GM04504 (cell line): Measurements from ENCODE around the gene ZMYND8.

Experiments
- DNase-seq: peaks from one replicate; pipeline ENCODE4 v3.0.0-alpha.2; 2012; ENCODE audit warnings: low read depth

ZMYND8 gene

DNA sequence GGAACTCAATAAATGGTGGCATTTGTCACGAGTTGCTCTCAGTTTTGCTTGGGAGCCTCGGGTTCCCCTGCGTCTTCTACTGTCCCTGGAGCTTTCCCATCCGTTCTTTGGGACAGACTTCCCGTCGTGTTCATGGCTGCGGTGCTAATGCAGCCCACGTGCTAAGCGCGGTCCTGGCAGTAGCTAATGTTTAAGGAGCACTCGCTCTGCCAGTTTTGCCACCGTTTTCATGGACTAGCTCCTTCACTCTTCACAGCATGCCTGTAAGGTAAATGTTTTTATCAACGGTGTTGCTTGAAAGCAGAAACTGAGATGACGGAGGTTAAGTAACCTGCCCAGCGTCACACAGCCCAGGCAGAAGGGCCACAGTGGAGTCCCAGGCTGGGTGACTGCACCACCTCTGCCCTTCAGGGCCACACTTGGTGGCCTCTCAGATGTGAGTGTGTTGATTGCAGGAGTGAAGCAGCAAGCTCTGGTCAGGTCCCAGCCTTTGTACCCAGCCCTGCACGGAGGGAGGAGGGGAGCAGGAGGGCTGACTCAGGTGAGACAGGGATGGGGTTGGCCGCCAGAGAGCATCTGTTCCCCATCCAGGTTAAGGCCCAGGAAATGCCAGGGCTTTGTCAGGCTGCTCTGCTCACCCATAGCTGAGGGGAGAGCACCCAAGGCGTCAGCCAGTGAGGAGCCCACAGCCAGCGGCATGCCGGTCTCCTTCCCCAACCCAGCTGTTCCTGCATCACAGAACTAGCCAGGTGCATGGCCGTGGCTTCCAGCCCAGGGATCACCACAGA lies 181.8 kb downstream of the ZMYND8 start:
- no peak for DNase-seq

DNA sequence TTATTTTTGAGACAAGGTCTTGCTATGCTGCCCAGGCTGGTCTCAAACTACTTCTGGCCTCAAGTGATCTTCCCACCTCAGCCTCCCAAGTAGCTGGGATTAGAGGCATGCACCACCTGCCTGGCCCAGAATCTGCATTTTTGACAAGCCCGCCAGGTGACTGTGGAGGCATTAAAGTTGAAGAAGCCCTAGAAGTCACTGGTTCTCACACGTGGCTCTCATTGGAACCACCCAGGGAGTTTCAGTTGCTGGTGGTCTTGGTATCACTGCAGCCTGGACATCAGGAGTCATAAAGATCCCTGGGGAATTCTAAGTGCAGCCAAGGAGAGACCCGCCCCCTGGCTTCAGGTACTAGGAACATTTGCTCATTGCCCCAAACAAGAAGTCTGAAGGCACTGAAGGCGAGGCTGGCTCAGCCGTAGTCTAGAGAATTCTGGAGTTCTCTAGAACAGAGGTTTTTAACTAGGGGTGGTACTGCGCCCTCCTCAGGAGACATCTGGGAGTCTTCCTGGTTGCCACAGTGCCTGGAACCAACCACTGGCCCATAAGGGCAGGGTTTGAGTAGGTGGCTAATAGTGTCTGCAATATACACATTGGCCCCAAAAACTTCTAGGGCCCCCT lies 182.8 kb downstream of the ZMYND8 start:
- DNase-seq, result no peak

DNA sequence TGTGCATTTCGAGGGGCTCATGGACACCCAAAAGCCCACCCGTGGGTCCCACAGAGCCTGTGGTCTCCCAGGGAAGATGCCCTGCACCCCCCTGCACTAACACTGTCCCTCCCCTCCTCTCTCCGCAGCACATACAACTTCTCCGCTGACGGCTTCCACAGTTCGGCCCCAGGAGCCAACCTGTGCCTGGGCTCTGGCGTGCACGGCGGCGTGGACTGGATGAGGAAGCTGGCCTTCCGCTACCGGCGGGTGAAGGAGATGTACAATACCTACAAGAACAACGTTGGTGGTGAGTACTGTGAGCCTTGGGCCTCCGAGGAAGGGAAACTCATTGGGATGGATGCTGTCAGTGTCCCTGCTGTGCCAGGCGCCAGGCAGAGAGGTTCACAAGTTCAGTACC lies 183.9 kb downstream of the ZMYND8 start:
- DNase-seq, result no peak

DNA sequence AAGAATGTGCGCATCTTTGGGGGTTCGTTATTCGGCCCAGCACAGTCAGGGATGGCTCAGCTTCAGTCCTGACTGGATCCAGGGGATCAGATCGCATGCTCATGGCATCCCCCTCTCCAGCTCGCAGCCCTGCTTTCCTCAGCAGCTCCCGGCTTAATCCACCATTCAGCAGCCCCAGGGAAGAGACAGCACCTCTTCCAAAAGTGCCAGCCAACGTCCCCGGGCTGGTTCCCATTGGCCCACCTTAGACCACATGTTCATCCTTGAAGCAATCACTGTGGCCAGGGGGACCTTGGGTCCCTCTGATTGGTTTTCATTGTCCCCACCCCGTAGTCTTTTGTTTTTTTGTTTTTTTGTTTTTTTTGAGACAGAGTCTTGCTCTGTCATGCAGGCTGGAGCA lies 188.7 kb downstream of the ZMYND8 start:
- DNase-seq, result no peak

DNA sequence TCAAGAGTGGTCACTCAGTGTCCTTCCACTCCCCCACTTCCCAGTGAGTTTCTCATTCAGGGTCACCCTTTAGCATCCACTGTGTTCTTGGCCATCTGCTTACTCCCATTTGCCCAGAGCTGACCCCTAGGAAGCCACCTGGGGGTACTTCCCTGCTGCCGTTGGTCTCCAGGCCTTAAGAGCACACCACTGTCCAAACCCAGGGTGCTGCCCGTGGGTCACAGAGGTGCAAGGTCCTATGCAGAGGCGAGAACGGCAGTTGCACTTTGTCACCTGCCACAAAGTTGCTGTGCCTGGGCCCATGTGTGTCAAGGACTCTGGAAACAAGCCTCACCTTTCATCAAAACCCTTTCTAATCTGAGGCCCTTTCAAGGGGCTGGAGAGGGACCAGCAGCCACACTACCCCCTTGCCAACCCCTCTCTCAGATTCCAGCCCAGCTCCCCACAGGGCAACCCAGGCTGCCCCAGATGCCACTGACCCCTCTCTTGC lies 191.1 kb downstream of the ZMYND8 start:
- DNase-seq, result no peak

DNA sequence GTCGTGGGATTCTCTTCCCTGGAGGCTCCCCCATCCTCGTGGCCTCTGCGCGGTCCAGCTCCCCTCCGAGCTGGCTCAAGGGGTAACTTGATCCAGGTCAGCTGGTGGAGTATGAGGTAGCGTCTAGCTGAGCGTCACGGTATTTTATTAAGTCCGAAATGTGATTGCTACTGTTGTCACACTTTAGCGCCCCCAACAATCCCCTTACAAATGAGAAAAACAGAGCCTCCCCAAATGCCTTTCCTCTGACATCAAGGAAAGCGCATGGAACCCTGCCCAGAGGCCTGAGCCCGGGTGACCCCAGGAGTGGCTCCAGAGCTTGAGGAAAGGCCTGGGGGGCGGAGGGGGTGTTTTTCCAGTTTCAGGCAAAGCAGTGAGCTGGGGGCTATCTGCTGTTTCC lies 192.4 kb downstream of the ZMYND8 start:
- DNase-seq, result no peak

DNA sequence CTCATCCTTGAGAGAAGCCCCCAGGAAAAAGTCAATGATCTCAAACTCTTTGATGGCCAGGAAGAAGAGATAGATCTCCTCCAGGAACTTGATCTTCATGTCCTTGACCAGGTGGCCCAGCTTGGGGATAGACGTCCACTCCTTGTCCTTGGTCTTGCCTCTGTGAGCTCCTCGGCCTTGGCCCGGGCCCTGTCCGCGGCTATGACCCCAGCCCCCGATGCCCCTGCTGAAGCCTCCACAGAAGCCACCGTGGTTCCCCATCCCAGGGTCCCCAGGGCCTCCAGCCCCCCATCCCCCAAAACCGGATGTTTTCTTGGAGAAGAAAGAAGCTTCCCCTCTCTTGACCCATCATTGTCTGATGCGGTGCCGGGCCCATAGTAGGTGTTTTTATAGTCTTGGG lies 195.1 kb downstream of the ZMYND8 start:
- no peak for DNase-seq

DNA sequence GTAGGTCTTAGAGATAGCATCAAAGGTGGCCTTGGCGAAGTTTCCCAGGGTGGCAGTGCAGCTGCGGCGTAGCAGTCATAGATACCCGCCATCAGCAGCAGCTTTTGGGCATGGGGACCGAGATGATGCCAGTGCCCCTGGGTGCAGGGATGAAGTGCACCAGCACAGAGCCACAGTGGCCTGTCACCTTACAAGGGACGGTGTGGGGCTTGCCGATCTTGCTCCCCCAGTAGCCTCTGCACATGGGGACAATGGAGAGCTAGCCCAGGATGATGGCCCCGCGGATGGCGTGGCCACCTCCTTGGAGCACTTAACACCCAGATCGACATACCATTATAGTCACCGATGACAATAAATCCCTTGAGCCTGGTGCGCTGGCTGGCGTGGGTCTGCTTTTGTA lies 195.5 kb downstream of the ZMYND8 start:
- no peak for DNase-seq

DNA sequence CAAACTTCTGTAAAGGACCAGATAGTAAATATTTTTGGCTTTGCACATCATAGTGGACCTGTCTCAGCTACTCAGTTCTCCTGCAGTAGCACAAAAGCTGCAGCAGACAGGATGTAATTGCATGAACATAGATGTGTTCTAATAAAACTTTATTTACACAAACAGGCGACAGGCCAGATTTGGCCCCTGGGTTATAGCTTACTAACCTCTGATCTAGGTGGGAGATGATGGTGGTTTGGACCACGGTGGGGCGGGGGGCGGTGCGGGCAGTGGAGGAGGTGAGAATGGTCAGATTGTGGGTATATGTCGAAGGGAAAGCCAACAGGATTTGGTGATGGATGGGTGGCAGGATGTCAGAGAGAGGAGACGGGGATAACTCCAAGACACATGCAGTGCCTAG lies 196.3 kb downstream of the ZMYND8 start:
- no peak for DNase-seq
